ENCODE results near the gene ECM2. TPM values are rescaled to one million over a fixed set of nuclear protein-coding genes. Genes with fewer than 3 reads are reported as not detected.

Gene ECM2
- total and polyA plus RNA-seq, 7 donors = 1.2 to 19.7 (median 5.4) TPM; not detected in 1

DNA sequence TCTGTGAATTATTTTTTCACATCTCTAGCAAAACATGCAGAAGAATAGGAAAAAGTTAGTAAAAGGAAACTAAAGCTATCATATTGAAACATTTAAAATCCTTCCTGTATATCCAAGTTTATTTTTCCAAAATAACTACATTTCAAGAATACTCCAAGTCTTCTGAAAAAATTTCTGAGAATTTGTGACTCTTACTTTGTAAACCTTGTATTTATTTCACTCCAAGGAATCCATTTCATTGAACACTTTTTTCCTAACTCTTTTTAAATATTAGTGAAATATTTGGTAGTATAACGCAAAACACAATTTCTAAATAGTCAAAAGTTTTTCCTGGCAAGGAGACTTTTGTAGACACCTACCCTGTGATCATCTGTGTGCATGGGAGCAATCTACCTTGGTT lies 19.3 kb downstream of the ECM2 start:
- no peak for DNase-seq
- no peaks in the 10 kb centered on the region for H3K9me3 ChIP-seq
- no peak overlapping the region for H3K27ac ChIP-seq
- intact Hi-C loops (cut with DNase I) = no loop called here
- 97 to 99% methylated on average over 1 of the region's 1 CpG for WGBS, 2 donors
- TF ChIP-seq EP300 (IDR thresholded peaks at IDR 0.05) (no peak), POLR2AphosphoS5 (IDR thresholded peaks at IDR 0.05) (no peak), POLR2A (IDR thresholded peaks at IDR 0.05) (no peak), CTCF (IDR thresholded peaks at IDR 0.05) (no peak)
- H3K4me1 ChIP-seq = peaks cover 0 to 23% (median 12%) of the 10 kb centered on the region in 4 donors
- no peak overlapping the region for H3K4me3 ChIP-seq
- H3K36me3 ChIP-seq = no peaks in the 10 kb centered on the region
- no peaks in the 10 kb centered on the region for H3K27me3 ChIP-seq

DNA sequence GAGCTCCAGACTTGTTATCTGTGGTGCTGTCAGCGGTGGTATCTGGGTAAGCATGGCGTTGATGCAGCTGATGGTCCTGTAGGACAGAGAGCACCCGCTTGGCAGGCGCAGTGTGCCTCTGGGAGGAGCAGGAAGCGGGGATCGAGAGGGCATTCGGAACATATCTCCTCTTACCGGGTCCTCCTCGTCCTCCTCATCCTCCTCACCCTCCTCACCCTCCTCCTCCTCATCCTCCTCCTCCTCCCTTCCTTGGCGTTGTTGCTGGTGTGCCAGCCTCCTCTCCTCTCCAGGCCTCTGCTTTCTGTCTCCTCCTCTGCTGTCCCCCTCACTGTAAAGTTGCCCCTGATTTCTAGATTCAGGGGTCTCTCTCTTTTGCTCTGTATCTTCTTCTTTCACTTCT lies 21.2 kb downstream of the ECM2 start:
- H3K4me1 ChIP-seq = peaks cover 0 to 23% (median 12%) of the 10 kb centered on the region in 4 donors
- TF ChIP-seq POLR2AphosphoS5 (IDR thresholded peaks at IDR 0.05) = no peak
- no peak for TF ChIP-seq EP300 (IDR thresholded peaks at IDR 0.05)
- TF ChIP-seq POLR2A (IDR thresholded peaks at IDR 0.05) = no peak
- TF ChIP-seq CTCF (IDR thresholded peaks at IDR 0.05) = no peak
- intact Hi-C loops (cut with DNase I) = no loop called here
- WGBS, 2 donors = 93 to 94% methylated on average over 10 of the region's 10 CpGs
- no peaks in the 10 kb centered on the region for H3K36me3 ChIP-seq
- no peaks in the 10 kb centered on the region for H3K9me3 ChIP-seq
- no peak for DNase-seq
- H3K27ac ChIP-seq = no peak overlapping the region
- H3K4me3 ChIP-seq = no peak overlapping the region
- H3K27me3 ChIP-seq = no peaks in the 10 kb centered on the region

DNA sequence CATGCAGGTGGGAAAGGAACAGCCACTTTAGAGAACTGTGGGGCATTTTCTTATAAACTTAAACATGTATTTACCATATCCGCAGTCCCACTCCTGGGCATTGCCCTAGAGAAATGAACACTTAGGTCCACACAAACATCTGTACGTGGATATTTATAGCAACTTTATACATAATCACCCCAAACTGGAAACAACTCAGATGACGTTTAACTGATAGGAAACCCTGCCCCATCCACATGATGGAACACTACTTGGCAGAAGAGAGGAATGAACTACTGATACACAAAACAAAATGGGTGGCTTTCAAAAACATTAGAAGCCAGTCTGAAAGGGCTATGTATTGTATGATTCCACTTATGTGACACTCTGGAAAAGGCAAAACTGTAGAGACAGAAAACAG lies 22.4 kb downstream of the ECM2 start:
- intact Hi-C loops (cut with DNase I) = no loop called here
- Histone ChIP-seq H3K27ac (no peak overlapping the region), H3K4me1 (peaks cover 0 to 32% (median 17%) of the 10 kb centered on the region in 4 donors), H3K4me3 (no peak overlapping the region), H3K27me3 (no peaks in the 10 kb centered on the region), H3K9me3 (no peaks in the 10 kb centered on the region), H3K36me3 (no peaks in the 10 kb centered on the region)
- no peak for DNase-seq
- TF ChIP-seq POLR2A (IDR thresholded peaks at IDR 0.05) (no peak), POLR2AphosphoS5 (IDR thresholded peaks at IDR 0.05) (no peak), EP300 (IDR thresholded peaks at IDR 0.05) (no peak), CTCF (IDR thresholded peaks at IDR 0.05) (no peak)
- 73 to 74% methylated on average over 3 of the region's 3 CpGs for WGBS, 2 donors

DNA sequence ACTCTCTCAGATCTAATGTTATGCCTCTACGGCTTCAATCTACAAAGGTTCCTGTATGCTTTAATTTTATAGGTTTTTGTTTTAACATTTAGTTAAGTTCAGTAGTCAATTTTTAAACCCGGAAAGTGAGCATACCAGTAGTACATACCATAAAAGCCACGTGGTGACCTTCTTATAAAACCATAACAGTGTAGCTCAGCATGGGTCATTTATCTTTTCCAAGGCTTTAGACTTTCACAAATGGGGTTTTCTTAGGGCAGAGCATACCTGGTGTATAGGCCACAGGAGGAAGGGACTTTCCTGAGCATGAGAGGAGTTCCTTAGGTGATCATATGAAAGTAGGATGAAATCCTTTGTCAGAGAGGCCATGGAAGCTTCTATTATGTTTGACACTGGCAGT lies 23.2 kb downstream of the ECM2 start:
- Histone ChIP-seq H3K4me3 (no peak overlapping the region), H3K27me3 (no peaks in the 10 kb centered on the region), H3K4me1 (peaks cover 0 to 39% (median 24%) of the 10 kb centered on the region in 4 donors), H3K27ac (no peak overlapping the region), H3K9me3 (no peaks in the 10 kb centered on the region), H3K36me3 (no peaks in the 10 kb centered on the region)
- intact Hi-C loops (cut with DNase I) = no loop called here
- no peak for DNase-seq
- WGBS, 2 donors = 16 to 55% methylated on average over 3 of the region's 3 CpGs
- TF ChIP-seq EP300 (IDR thresholded peaks at IDR 0.05) (no peak), POLR2A (IDR thresholded peaks at IDR 0.05) (no peak), POLR2AphosphoS5 (IDR thresholded peaks at IDR 0.05) (no peak), CTCF (IDR thresholded peaks at IDR 0.05) (no peak)

GRCh38 chr9:92510747-92511146 lies 25.0 kb downstream of the ECM2 start:
- Histone ChIP-seq H3K27ac (no peak overlapping the region), H3K36me3 (no peaks in the 10 kb centered on the region), H3K27me3 (no peaks in the 10 kb centered on the region), H3K9me3 (no peaks in the 10 kb centered on the region), H3K4me1 (peaks cover 0 to 58% (median 43%) of the 10 kb centered on the region in 4 donors), H3K4me3 (no peak overlapping the region)
- TF ChIP-seq POLR2AphosphoS5 (IDR thresholded peaks at IDR 0.05) (no peak), CTCF (IDR thresholded peaks at IDR 0.05) (no peak), POLR2A (IDR thresholded peaks at IDR 0.05) (no peak), EP300 (IDR thresholded peaks at IDR 0.05) (no peak)
- no peak for DNase-seq
- intact Hi-C loops (cut with DNase I) = no loop called here

Data from sigmoid colon (tissue), 7 donors.